IPS-18c (cell line): Measurements from ENCODE around the gene ARHGDIB.

Experiments used
- H3K4me3 ChIP-seq: 2 replicates; pipeline ENCODE4 v1.7.0; 2013; ENCODE audit warnings: low read depth, mild to moderate bottlenecking, low read length, moderate library complexity; ENCODE audit not compliant: insufficient read depth
- H3K9me3 ChIP-seq: one replicate; pipeline ENCODE4 v1.6.1; 2013; ENCODE audit warnings: mild to moderate bottlenecking, low read length, moderate library complexity; ENCODE audit not compliant: control insufficient read depth, insufficient read depth

ARHGDIB gene

GRCh38 chr12:14948672-14949071, 12.7 kb downstream of the ARHGDIB start:
- Histone ChIP-seq H3K9me3 (no peaks in the 10 kb centered on the region), H3K4me3 (no peak overlapping the region)

- Histone ChIP-seq H3K4me3 (no peak overlapping the region), H3K9me3 (no peaks in the 10 kb centered on the region)
These were observed 14.5 kb downstream of the ARHGDIB start for GRCh38 chr12:14946861-14947260.

GRCh38 chr12:14946162-14946561, 15.2 kb downstream of the ARHGDIB start:
- H3K4me3 ChIP-seq: no peak overlapping the region

GRCh38 chr12:14942196-14942931, 19.0 kb downstream of the ARHGDIB start:
- no peak overlapping the region for H3K4me3 ChIP-seq
- no peaks in the 10 kb centered on the region for H3K9me3 ChIP-seq

More at GRCh38 chr12:14946162-14946561, 15.2 kb downstream of the ARHGDIB start:
- H3K9me3 ChIP-seq: no peaks in the 10 kb centered on the region

- H3K4me3 ChIP-seq: no peak overlapping the region
- H3K9me3 ChIP-seq: no peaks in the 10 kb centered on the region
These were observed 20.0 kb downstream of the ARHGDIB start for GRCh38 chr12:14941369-14941768.

GRCh38 chr12:14938301-14938700, 23.1 kb downstream of the ARHGDIB start, which contains the start of gene ERP27:
Gene ERP27, minus strand, starts transcription at chr12:14938537. Its CDS starts 29 bp downstream, at chr12:14938508.
- no peak within 1 kb of the TSS for H3K4me3 ChIP-seq
- H3K9me3 ChIP-seq: no peaks in the 10 kb centered on the region

- no peaks in the 10 kb centered on the region for H3K9me3 ChIP-seq
- H3K4me3 ChIP-seq: no peak overlapping the region
These were observed 23.7 kb downstream of the ARHGDIB start for GRCh38 chr12:14937689-14938088.

GRCh38 chr12:14937014-14937413, 24.4 kb downstream of the ARHGDIB start:
- Histone ChIP-seq H3K9me3 (no peaks in the 10 kb centered on the region), H3K4me3 (no peak overlapping the region)

GRCh38 chr12:14936224-14936861, 25.1 kb downstream of the ARHGDIB start:
- Histone ChIP-seq H3K9me3 (no peaks in the 10 kb centered on the region), H3K4me3 (no peak overlapping the region)

- Histone ChIP-seq H3K9me3 (no peaks in the 10 kb centered on the region), H3K4me3 (no peak overlapping the region)
These were observed 26.4 kb downstream of the ARHGDIB start for GRCh38 chr12:14935031-14935430.

GRCh38 chr12:14934511-14934910, 26.9 kb downstream of the ARHGDIB start:
- Histone ChIP-seq H3K9me3 (no peaks in the 10 kb centered on the region), H3K4me3 (no peak overlapping the region)

GRCh38 chr12:14931791-14932560, 29.4 kb downstream of the ARHGDIB start:
- H3K4me3 ChIP-seq: no peak overlapping the region
- H3K9me3 ChIP-seq: no peaks in the 10 kb centered on the region

GRCh38 chr12:14931359-14931758, 30.0 kb downstream of the ARHGDIB start:
- H3K4me3 ChIP-seq: no peak overlapping the region

GRCh38 chr12:14930299-14930698, 31.1 kb downstream of the ARHGDIB start:
- H3K4me3 ChIP-seq: no peak overlapping the region
- no peaks in the 10 kb centered on the region for H3K9me3 ChIP-seq

More at GRCh38 chr12:14931359-14931758, 30.0 kb downstream of the ARHGDIB start:
- no peaks in the 10 kb centered on the region for H3K9me3 ChIP-seq

- Histone ChIP-seq H3K4me3 (no peak overlapping the region), H3K9me3 (no peaks in the 10 kb centered on the region)
These were observed 32.5 kb downstream of the ARHGDIB start for GRCh38 chr12:14928931-14929330.

GRCh38 chr12:14927267-14927666, 34.1 kb downstream of the ARHGDIB start:
- Histone ChIP-seq H3K4me3 (no peak overlapping the region), H3K9me3 (no peaks in the 10 kb centered on the region)

- Histone ChIP-seq H3K4me3 (no peak overlapping the region), H3K9me3 (no peaks in the 10 kb centered on the region)
These were observed 36.9 kb downstream of the ARHGDIB start for GRCh38 chr12:14924541-14924940.

GRCh38 chr12:14923944-14924343, 37.5 kb downstream of the ARHGDIB start:
- Histone ChIP-seq H3K9me3 (no peaks in the 10 kb centered on the region), H3K4me3 (no peak overlapping the region)
